Measurements from ENCODE around the gene A4GNT.
"Not testable (repeated sequence)": the region's sequence is repeated elsewhere in the genome, so short reads cannot be mapped to it uniquely, and the experiment has no call there.

The A4GNT gene

GRCh38 chr3:138132239-138132638 is at the start of gene A4GNT:
A4GNT (minus strand) TSS chr3:138132390; CDS start chr3:138131256, 1,134 bp downstream.
- no peak for DNase-seq (ENCODE audit: low read depth in 3 of 3)

GRCh38 chr3:138180375-138181029 is 48.3 kb upstream of the A4GNT start:
- no peak for DNase-seq (ENCODE audit: low read depth in 3 of 3)

- peak; percentile 54 to 77 (median 58) for DNase-seq (ENCODE audit: low read depth in 3 of 3)
These were observed 42.4 kb upstream of the A4GNT start, which contains the start of gene DBR1 for GRCh38 chr3:138174421-138175131. DBR1 (minus strand) TSS chr3:138174921; CDS start chr3:138174795, 126 bp downstream.

- DNase-seq (ENCODE audit: low read depth in 3 of 3) = no peak
These were observed 41.7 kb upstream of the A4GNT start for GRCh38 chr3:138173769-138174420.

GRCh38 chr3:138172625-138173024 is 40.4 kb upstream of the A4GNT start:
- DNase-seq (ENCODE audit: low read depth in 3 of 3) = no peak

GRCh38 chr3:138165061-138165460 is 32.9 kb upstream of the A4GNT start:
- no peak for DNase-seq (ENCODE audit: low read depth in 3 of 3)

GRCh38 chr3:138157743-138158142 is 25.6 kb upstream of the A4GNT start:
- no peak for DNase-seq (ENCODE audit: low read depth in 3 of 3)

GRCh38 chr3:138154534-138154933 is 22.3 kb upstream of the A4GNT start:
- no peak for DNase-seq (ENCODE audit: low read depth in 3 of 3)

- no peak for DNase-seq (ENCODE audit: low read depth in 3 of 3)
These were observed 16.3 kb upstream of the A4GNT start for GRCh38 chr3:138148503-138148902.

- DNase-seq (ENCODE audit: low read depth in 3 of 3) = not testable (repeated sequence)
These were observed 10.0 kb upstream of the A4GNT start for GRCh38 chr3:138142181-138142580.

GRCh38 chr3:138140940-138141339 is 8.8 kb upstream of the A4GNT start:
- DNase-seq (ENCODE audit: low read depth in 3 of 3) = no peak

- no peak for DNase-seq (ENCODE audit: low read depth in 3 of 3)
These were observed 7.5 kb upstream of the A4GNT start for GRCh38 chr3:138139691-138140090.

GRCh38 chr3:138137861-138138260 is 5.7 kb upstream of the A4GNT start:
- no peak for DNase-seq (ENCODE audit: low read depth in 3 of 3)

- no peak for DNase-seq (ENCODE audit: low read depth in 3 of 3)
These were observed 4.0 kb upstream of the A4GNT start for GRCh38 chr3:138136201-138136600.

- no peak for DNase-seq (ENCODE audit: low read depth in 3 of 3)
These were observed 3.6 kb upstream of the A4GNT start for GRCh38 chr3:138135833-138136194.

- DNase-seq (ENCODE audit: low read depth in 3 of 3) = no peak
These were observed 3.1 kb upstream of the A4GNT start for GRCh38 chr3:138135146-138135832.

GRCh38 chr3:138127636-138128365 is 4.4 kb downstream of the A4GNT start:
- no peak for DNase-seq (ENCODE audit: low read depth in 3 of 3)

- DNase-seq (ENCODE audit: low read depth in 3 of 3) = no peak
These were observed 6.5 kb downstream of the A4GNT start for GRCh38 chr3:138125548-138126221.

- no peak for DNase-seq (ENCODE audit: low read depth in 3 of 3)
These were observed 7.4 kb downstream of the A4GNT start for GRCh38 chr3:138124706-138125355.

- no peak for DNase-seq (ENCODE audit: low read depth in 3 of 3)
These were observed 8.0 kb downstream of the A4GNT start for GRCh38 chr3:138124188-138124587.

GRCh38 chr3:138119423-138119766 is 12.8 kb downstream of the A4GNT start:
- DNase-seq (ENCODE audit: low read depth in 3 of 3) = no peak

Measured in stimulated activated CD4-positive, alpha-beta T cell treated with anti-CD3 and anti-CD28 coated beads, TNF-alpha, amount 100 ng/mL, for 48 hours (primary cell).